GM18508 (cell line): ENCODE data around the gene PA2G4.
"Not testable (repeated sequence)": the region's sequence is repeated elsewhere in the genome, so short reads cannot be mapped to it uniquely, and the experiment has no call there.

Experiments used
- ATAC-seq: cut with Tn5 transposase; IDR thresholded peaks from one replicate; pipeline ENCODE4 v1.9.1; 2021; ENCODE audit warnings: moderate number of reproducible peaks; ENCODE audit not compliant: insufficient read depth, unreplicated experiment

PA2G4 gene

DNA sequence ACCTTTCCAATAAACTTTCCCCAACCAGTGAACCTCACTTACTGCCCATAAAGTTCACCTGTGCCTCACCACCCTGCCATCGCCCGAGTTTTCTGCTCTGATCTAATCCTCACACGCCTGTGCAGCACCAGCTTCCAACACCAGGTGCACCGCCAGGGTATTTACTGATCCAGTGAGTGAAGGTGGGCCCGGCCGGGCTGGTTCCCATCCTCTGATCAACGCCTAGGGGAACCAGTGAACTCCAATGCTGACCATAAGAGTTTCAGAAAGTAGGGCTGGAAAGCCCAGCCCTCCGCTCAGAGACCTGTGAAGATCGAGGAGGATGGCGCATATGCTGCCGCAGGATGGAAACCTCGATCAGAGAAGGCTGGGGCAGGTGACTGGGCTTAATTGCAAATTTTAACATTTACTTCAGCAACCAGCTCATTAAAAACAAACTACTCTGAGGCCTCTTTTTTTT lies 47.3 kb downstream of the PA2G4 start:
- no peak for ATAC-seq

DNA sequence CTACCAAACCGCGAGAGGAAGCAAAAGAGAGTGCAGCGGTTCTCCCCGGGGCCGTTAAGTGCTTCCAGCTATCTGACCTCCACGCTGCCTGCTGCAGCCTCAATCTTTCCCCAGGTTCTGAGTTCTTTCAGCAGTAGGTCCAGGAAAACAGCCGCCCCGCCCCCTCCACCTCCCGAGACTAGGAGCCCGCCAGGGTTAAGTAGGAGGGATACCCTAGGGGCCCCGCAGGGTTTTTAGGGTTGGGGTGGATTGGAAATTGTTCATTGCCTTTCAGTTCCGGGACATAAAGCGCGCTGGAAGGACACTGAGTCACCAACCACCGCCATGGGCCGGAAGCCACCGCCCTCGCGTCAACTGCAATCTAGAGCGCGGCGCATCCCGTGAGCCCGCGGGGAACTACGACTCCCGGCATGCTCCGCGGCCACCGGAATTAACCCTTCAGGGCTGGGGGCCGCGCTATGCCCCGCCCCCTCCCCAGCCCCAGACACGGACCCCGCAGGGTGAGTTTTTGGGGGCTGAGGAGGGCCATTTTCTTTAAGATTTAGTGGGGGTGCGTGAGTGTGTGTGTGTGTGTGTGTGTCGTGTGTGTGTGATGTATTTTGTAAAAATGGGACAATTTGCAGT lies 47.9 kb downstream of the PA2G4 start, which contains the start of gene MYL6B:
Gene MYL6B (plus strand): TSS at position 456 of the 624 bp plus-strand sequence. CDS start 1,332 bp downstream, outside the sequence.
- peak; percentile 46 for ATAC-seq

DNA sequence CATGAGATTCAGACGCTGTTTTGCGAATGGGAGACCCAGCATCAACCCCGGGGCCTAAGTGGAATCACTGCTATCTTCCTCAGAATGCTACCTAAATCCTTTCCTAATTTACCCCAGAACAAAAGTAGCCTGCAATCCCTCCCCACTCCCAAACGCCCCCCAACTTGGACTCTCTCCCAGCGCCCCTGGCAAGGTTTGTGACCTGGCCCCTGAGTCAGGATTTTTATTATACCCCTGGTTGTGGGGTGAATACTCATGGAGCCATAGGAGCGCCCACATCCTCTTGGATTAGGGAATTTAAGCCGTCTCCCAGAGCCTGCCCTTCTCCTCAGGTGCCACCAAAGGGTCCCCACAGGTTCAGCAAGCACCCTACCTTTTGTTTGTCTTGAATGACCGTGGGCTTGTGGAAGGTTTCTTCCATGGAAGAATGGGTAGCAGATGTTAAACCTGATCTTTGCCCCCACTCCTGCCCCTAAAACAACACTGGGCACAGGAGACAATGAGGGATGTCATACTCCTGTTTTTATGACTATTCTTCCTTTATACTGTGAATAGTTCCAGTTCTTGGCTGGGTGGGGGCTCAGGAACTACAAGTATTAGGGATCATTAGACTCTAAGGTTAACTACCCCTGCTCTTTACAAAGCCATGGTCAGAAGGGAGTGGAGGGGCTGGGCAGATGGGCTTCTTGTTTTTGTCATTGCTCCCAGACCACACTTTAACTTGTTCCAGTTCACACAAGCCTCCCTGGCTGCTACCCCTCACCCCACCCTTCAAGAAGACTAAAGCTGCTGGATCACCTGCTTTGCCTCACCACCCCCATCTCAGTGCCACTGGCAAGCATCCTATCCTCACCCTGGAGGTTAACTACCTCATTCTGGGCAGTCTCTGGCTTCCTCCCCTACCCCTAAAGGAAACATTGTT lies 48.7 kb downstream of the PA2G4 start:
- ATAC-seq: no peak

DNA sequence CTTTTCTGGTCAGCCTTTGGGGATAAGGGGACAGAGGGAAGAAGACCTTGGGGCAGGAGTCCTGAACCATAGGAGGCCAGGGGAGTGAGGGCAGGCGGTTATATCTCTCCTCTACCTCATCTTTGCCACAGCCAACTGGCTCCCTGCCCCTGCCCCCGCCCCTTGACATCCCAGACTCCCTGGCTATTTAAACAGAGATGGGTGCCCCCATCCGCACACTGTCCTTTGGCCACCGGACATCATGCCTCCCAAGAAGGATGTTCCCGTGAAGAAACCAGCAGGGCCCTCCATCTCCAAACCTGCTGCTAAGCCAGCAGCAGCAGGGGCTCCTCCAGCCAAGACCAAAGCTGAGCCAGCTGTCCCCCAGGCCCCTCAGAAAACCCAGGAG lies 49.3 kb downstream of the PA2G4 start:
- no peak for ATAC-seq

DNA sequence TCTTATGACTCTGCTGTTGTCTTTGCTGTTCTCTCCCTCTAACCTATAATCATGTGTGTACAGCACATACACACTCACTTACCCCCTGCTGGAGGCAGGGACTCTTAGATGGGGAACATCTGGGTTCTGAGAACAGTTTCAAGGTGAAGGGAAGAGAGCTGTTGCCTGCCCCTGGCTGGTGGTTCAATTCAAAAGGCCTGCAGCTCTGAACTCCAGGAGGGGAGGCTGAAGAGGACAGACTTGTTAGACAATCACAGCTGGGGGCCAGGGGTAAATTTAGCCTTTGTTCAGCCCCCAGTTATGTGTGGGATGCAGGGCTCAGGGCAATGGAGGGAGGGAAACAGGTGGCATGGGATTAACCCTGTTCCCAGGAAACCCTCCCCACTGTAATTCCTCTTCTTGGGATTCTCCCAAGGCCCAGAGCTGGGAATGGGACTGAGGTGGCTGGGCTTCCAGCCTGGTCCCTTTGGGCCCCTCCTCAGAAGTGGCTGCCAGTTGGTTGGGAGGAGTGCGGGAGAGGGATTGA lies 50.0 kb downstream of the PA2G4 start:
- ATAC-seq: no peak

DNA sequence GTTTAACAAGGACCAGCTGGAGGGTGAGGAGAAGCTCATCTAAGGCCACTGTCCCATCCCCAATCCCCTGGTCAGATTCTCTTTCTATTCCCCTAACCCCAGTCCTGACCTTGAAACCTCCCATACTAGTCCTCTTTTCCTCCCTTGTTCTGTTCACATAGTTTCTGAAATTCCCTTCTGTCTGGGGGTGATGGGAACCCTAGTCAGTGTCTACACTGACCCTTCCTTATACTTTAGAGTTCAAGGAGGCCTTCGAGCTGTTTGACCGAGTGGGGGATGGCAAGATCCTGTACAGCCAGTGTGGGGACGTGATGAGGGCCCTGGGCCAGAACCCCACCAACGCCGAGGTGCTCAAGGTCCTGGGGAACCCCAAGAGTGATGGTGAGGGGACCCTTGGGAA lies 50.5 kb downstream of the PA2G4 start:
- no peak for ATAC-seq

DNA sequence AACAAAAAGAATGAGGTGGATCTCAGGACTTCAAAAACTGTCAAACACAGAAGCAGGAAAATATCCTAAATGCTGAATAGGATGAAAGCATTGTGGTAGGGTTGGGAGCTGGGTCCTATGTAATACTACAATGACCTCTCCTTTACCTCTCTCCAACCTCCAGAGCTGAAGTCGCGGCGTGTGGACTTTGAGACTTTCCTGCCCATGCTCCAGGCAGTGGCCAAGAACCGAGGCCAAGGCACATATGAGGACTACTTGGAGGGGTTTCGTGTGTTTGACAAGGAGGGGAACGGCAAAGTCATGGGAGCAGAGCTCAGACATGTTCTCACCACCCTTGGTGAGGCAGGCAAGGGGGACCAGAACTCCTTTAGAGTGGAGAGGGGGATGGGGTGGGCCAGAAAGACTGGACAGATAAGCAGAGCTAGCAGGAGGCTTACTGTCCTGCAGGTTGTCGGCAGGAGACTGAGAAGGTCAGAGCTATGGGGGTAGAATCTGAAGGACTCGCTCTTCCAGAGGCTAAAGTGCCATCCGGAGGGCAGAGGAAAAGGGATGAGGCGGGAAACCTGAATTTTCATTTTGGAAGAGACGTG lies 51.0 kb downstream of the PA2G4 start:
- ATAC-seq: no peak

DNA sequence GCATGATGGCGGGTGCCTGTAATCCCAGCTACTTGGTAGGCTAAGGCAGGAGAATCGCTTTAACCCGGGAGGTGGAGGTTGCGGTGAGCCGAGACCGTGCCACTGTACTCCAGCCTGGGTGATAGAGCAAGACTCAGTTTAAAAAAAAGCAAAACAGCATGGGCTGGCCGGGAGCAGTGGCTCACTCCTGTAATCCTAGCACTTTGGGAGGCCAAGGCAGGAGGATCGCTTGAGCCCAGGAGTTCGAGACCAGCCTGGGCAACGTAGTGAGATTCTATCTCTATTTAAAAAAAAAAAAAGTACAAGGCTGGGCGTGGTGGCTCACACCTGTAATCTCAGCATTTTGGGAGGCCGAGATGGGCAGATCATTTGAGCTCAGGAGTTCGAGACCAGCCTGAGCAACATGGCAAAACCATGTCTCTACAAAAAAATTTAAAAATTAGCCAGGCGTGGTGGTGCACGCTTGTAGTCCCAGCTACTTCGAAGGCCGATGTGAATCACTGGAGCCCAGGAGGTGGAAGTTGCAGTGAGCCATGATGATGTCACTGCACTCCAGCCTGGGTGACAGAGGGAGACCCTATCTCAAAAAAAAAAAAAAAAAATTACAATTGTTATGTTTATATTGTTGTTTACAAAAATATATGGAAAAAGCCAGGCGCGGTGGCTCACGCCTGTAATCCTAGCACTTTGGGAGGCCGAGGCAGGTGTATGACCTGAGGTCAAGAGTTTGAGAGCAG lies 52.3 kb downstream of the PA2G4 start:
- ATAC-seq: not testable (repeated sequence)

DNA sequence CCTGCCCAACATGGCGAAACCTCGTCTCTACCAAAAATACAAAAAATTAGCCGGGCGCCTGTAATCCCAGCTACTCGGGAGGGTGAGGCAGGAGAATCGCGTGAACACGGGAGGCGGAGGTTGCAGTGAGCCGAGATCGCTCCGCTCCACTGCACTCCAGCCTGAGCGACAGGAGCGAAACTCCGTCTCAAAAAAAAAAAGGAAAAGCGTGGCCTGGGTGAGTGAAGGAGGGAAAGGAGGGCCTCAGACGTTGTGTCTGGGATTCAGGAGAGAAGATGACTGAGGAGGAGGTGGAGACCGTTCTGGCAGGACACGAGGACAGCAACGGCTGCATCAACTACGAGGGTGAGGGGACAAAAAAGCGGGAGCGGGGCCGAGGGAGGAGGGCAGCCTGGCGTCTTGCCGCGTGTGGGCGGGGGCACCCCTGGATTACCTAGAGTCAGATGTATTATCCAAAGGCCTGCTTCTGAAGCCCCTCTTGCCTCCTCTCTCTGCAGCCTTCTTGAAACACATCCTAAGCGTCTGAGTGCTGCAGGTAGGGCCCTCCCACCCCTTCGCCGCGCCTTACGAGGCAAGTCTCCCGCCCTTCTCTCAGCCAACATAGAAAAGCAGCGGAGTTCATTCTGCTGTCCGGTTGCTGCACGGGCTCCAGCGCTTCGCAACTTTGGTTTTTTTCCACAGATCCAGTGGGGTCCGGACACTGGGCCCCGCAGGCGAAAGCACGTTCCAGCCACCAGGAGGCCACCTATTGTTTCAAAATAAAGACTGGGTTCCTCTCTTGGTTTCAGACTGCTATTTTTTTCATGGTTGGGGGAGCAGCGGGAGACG lies 53.1 kb downstream of the PA2G4 start:
- ATAC-seq: no peak

DNA sequence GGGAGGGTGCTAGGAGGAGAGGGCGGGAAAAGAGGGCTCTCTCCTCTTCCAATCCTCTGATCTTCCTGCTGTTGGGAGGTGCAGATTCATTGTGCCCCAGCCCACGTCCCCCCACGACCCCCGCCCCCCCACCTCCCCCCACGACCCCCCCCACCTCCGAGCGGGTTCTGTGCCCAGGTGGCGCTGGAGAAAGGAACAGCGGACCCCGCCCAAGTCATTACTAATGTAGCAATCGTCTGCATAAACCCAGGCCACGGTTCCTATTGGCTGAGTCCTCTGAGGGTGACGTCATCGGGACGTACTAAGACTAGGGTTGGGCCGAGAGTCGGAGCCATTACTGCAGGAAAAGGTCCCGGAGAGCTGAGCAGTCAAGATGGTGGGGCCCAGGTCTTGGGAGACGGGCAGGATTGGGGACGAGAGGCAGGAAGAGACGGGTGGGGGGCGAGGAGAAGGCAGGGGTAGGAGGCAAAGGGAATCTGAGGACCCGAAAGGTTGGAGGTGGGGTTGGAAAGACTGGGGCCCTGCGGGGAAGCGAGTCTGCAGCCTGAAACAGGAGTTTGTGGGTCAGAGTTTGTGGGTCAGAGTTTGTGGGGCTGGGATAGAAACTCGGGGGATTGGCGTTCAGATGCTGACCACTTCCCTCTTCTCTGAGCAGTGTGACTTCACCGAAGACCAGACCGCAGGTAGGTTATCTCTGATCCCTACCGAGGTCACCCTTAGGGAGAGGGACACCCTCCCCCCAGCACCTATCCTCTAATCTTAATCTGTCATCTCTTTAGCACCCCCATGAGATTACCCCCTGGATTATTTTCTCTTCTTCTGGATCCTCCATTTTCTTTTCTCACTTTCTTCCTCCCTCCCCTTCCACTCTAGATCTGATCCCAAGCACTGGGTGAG lies 53.9 kb downstream of the PA2G4 start, which contains the start of gene MYL6:
Gene MYL6 (plus strand): TSS at position 331 of the 897 bp plus-strand sequence. CDS start 43 bp downstream, at position 374.
- peak; percentile 70 for ATAC-seq

DNA sequence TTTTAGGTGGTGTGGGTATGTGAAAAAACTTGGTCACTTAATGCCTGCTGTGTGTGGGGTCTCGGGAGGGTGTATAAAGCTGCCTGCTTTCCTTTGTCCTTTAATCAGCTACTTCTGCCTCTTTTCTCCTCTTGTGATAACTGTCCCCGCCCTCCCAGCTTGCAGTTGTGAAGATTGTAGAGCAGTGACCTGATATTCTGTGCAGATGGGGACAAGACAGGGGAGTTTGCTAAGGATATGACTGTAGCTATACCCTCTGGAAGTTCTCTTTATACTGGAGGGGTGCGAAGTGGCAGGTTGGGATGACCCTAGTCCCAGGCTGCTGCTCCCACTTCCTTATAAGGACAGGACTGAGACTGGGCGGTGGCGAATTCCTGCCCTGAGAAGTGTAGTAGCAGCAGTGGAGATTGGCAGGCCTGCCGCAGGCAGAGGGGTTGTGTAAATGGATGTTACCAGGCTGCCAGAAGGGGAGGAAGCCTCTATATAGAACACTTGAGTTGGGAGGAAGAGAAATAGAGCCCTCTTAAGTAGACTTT lies 54.6 kb downstream of the PA2G4 start:
- no peak for ATAC-seq

DNA sequence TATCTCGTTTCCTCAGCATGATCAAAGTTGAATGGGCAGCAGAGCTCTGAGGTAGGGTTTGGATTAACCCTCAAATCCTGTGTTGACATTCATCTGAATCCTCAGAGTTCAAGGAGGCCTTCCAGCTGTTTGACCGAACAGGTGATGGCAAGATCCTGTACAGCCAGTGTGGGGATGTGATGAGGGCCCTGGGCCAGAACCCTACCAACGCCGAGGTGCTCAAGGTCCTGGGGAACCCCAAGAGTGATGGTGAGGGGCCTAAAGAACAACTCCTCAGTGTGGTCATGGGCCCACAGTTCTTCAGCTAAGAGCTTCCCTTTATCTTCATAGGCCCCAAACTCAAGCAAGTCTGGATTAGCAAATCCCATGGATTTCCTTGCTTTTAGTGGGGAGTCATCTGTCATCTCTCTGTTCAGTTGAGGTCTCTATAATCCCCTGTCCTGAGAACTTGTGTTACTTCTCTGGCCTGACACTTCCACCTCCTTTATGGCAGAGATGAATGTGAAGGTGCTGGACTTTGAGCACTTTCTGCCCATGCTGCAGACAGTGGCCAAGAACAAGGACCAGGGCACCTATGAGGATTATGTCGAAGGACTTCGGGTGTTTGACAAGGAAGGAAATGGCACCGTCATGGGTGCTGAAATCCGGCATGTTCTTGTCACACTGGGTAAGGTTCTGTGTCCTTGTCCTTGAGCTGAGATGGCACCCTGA lies 55.3 kb downstream of the PA2G4 start:
- no peak for ATAC-seq

DNA sequence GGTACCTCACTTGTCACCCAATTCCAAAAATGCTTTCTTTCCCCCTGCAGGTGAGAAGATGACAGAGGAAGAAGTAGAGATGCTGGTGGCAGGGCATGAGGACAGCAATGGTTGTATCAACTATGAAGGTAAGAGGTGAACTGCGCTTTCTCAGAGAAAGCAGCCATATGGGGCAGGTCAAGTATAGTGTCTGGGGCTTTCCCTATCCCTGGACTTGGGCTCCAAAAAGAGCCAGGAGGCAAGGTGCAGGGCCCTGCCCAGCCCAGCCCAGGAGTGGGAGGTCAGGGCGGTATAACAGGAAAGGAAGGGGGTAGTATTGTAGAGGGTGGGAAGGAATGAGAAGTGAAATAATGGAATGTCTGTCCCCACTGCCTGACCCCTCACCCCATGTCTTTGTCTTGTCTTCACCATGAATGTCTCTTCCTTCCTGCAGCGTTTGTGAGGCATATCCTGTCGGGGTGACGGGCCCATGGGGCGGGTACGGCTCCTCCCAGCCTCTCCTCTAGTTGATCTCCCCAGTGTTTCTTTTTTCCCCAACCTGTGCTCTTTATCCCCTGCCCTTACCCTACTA lies 55.9 kb downstream of the PA2G4 start:
- ATAC-seq: no peak

DNA sequence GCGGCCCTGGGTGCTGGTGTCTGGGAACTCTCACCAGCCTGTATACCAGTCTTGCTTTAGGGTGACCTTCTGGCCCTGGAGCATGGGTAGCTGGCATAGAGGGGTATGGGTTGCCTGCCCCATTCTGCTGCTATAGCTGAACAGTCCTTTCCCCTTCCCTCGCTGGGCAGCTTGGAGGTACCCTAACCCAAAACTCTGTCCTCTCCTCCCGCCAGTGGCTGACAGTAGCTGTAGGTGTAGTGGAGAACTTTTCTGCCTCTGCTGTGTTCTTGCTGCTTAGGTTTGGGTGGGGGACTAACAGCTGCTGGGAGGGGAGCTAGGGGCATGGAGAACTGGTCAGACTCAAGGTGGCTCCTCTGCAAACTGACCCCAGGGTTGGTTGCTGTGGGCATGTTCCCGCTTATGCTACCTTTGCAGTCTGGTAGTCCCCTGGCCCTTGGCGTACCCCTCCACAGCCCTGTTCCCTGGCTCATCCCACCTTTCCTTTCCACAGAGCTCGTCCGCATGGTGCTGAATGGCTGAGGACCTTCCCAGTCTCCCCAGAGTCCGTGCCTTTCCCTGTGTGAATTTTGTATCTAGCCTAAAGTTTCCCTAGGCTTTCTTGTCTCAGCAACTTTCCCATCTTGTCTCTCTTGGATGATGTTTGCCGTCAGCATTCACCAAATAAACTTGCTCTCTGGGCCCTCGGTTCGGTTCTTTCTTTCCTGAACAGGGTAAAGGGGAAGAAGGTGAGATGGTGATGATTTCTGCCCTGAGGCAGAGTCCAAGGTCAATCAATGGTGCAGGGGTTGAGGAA lies 56.7 kb downstream of the PA2G4 start:
- ATAC-seq: no peak

DNA sequence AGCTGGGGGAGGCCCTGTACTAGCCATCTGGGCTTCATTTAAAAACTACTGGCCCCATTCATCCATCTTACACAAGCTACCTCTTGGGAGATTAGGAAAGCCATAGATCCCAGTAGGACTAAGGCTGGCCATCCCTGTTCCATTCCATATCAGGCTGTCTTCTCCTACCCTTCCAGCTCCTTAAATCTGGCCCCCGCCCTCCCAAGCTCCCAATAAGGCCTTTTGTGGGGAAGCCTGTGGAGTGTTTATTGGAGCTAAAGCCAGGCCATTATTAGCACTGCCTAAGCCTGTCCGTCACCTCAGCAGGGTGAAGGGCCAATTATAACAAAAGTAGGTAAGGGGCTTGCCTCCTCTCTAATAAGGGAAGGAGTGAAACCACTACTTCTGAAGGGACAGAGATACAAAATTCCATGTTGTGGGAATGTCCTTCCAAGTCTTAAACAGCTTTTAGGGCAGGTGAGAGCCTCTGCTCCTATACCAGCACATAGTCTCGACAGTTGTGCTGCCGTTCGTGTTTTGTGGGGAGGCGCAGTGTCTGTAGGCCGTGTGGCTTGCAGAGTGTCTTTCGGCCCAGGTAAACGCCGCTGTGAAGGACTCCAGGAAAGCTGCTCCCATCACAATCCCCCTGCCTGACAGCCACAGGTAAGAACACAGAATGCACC lies 57.5 kb downstream of the PA2G4 start:
- ATAC-seq: no peak
